GM10248 (cell line): ENCODE data around the gene EIF5AL1.
A peak's percentile ranks its signal among the peaks of the same experiment; 100 is the strongest.

Experiments
- CTCF ChIA-PET: fragments of 300-600 bp; sonication (Branson Sonifier 250); formaldehyde crosslinking; extraction: SDS; loops from one replicate; lab custom pipeline; 2021; ENCODE audit warnings: antibody characterized with exemption; lab: Yijun Ruan, JAX
- POLR2A ChIA-PET: fragments of 350-650 bp; sonication (Branson Sonifier 250); formaldehyde crosslinking; extraction: SDS; loops from one replicate; lab custom pipeline; 2020; ENCODE audit warnings: antibody characterized with exemption; lab: Yijun Ruan, JAX
- DNase-seq: peaks from one replicate; pipeline ENCODE4 v3.0.0; 2012; ENCODE audit errors: extremely low spot score
- TF ChIP-seq, protein P1 (sequence below): IDR thresholded peaks from 2 replicates; pipeline ENCODE4 v1.5.1; 2012; ENCODE audit warnings: mild to moderate bottlenecking, low read depth; ENCODE audit errors: extremely low read depth, missing control alignments, control extremely low read depth

EIF5AL1 gene

DNA sequence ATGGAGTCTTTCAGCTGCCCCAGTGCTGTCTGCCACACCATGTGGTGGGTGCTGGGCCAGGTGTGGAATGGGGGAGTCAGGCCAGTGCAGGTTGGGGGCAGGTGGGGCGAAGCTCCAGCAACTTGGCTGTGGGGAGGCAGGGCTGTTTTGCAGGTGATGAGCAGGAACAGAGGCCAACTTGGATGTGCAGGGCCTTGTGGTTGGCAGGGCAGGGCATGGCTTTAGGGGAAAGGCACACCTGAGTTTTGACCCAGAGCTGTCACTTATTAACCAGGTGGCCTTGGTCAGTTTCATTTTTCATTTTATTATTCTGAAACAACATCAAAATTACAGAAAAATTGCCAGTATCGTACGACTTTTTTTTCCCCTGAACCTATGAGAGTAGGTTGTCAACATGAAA is 48.9 kb downstream of the EIF5AL1 start:
- CTCF ChIA-PET, result no interaction called here
- POLR2A ChIA-PET, result no interaction called here

DNA sequence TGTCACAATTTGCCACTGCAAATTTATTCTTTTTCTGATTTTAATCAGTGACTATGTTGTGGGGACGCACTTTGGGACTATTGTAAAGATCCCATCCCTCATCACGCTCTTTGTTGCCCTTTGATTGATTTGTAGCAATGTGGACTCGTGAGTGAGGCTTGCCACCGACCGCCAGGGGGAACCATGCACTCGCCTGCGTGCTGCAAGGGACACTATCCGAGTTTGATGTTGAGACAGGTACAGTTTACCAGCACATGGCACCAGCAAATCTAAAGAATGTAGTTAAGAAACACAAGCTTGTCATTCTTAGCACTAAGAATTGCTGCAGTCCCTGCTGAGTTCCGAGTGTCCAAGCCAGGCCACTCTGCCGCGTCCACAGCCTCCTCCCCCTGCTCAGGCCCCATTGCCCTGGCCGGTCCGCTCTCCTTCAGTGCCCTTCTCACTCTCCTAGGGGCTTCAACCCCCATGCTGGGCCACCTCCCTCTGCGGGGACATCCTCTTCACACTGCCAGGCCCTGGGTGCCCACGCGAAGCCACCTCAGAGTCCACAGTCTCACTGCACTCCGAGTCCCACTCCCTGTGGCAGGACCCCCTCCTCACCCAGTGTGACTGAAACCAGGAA is 49.9 kb downstream of the EIF5AL1 start:
- TF ChIP-seq, protein P1, sequence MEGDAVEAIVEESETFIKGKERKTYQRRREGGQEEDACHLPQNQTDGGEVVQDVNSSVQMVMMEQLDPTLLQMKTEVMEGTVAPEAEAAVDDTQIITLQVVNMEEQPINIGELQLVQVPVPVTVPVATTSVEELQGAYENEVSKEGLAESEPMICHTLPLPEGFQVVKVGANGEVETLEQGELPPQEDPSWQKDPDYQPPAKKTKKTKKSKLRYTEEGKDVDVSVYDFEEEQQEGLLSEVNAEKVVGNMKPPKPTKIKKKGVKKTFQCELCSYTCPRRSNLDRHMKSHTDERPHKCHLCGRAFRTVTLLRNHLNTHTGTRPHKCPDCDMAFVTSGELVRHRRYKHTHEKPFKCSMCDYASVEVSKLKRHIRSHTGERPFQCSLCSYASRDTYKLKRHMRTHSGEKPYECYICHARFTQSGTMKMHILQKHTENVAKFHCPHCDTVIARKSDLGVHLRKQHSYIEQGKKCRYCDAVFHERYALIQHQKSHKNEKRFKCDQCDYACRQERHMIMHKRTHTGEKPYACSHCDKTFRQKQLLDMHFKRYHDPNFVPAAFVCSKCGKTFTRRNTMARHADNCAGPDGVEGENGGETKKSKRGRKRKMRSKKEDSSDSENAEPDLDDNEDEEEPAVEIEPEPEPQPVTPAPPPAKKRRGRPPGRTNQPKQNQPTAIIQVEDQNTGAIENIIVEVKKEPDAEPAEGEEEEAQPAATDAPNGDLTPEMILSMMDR, result peak; percentile 90
- ChIA-PET CTCF (interaction anchor here (1.0 to 2.8 kb wide), 5 partner anchors 10 to 699 kb away, joined by 3 to 14 read pairs (median 3); no protein-coding TSS in a partner anchor), POLR2A (no interaction called here)
- peak; percentile 62 for DNase-seq

More for the DNA sequence above, 48.9 kb downstream of the EIF5AL1 start:
- no peak for DNase-seq
- TF ChIP-seq, protein P1, result no peak

DNA sequence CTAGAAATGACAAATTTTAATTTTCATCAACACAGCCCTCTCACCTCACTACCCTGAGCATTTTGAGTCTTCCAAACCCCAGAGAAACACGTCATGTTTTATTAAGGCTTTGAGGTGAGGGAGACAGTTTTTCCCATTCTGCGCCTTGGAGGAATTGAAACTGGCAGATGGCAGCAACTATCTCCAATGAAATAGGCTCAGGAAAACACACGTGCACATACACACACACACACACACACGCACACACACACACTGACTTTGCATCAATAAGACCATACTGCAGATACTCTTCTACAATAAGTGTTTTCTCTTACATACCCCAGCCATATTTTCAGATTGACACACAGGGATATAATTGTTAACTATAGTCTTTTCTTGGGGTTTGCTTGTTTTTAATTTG is 51.1 kb downstream of the EIF5AL1 start:
- CTCF ChIA-PET, result interaction anchor here (1.0 to 2.8 kb wide), 4 partner anchors 11 to 698 kb away, joined by 3 to 14 read pairs (median 4); no protein-coding TSS in a partner anchor
- TF ChIP-seq, protein P1, result no peak
- no peak for DNase-seq
- POLR2A ChIA-PET, result no interaction called here
